Lower lobe of right lung (tissue), 2 donors: ENCODE results near the gene MYH9. TPM values are rescaled to one million over a fixed set of nuclear protein-coding genes. Genes with fewer than 3 reads are reported as not detected.
A peak's percentile ranks its signal among the peaks of the same experiment; 100 is the strongest.
"Not testable (repeated sequence)": the region's sequence is repeated elsewhere in the genome, so short reads cannot be mapped to it uniquely, and the experiment has no call there.

ENCODE experiments used
- ATAC-seq, 2 donors: fragments of 200-7000 bp; cut with Tn5 transposase; one replicate each; pipeline ENCODE4 v1.9.1; 2020 to 2022; ENCODE audit warnings: mild to moderate bottlenecking in 2 of 2, moderate library complexity in 2 of 2
- DNase-seq: peaks from one replicate; pipeline ENCODE4 v3.0.0-alpha.2; 2020
- H3K27ac ChIP-seq: fragments of 200-600 bp; one replicate; pipeline ENCODE4 v1.8.0; 2022
- H3K27me3 ChIP-seq: fragments of 200-600 bp; one replicate; pipeline ENCODE4 v1.8.0; 2022; ENCODE audit warnings: low read depth
- H3K36me3 ChIP-seq: fragments of 200-600 bp; one replicate; pipeline ENCODE4 v1.8.0; 2022; ENCODE audit warnings: mild to moderate bottlenecking
- H3K4me1 ChIP-seq: fragments of 200-600 bp; one replicate; pipeline ENCODE4 v1.8.0; 2022
- H3K4me3 ChIP-seq: fragments of 200-600 bp; one replicate; pipeline ENCODE4 v1.8.0; 2022; ENCODE audit warnings: mild to moderate bottlenecking
- H3K9me3 ChIP-seq: fragments of 200-600 bp; one replicate; pipeline ENCODE4 v1.8.0; 2022
- CTCF ChIP-seq: fragments of 200-600 bp; IDR thresholded peaks from one replicate; pipeline ENCODE4 v1.8.0; 2022; ENCODE audit warnings: antibody characterized with exemption, mild to moderate bottlenecking
- intact Hi-C: fragments of 100-400 bp; cut with DNase I; formaldehyde crosslinking; loops from one replicate; pipeline ENCODE4 v1.11.0; 2022
- total RNA-seq: library from RNA; stranded (reverse); fragmentation: NEBNext Ultra II Directional; extraction: Animal tissue kit (Norgen Biotek cat#: 25700); gene quantifications from one replicate; pipeline ENCODE4 v1.2.1, GENCODE V29; 2021
- donor health status: DM: no; HTN: yes; CAD: no; lungs with severe emphysema.

The MYH9 gene
- total RNA-seq, 1 donor from 2014 or later: 659 TPM

- TF ChIP-seq CTCF: no peak
- Histone ChIP-seq H3K4me3 (no peak overlapping the region), H3K36me3 (peaks cover 37% of the 10 kb centered on the region), H3K4me1 (peaks cover 67% of the 10 kb centered on the region), H3K9me3 (no peaks in the 10 kb centered on the region), H3K27me3 (no peaks in the 10 kb centered on the region), H3K27ac (no peak overlapping the region)
- DNase-seq (no peak), ATAC-seq (no peak)
- intact Hi-C loops: no loop called here
These were observed 131.3 kb downstream of the MYH9 start for GRCh38 chr22:36256478-36256877.

GRCh38 chr22:36255572-36255971, 132.2 kb downstream of the MYH9 start:
- Histone ChIP-seq H3K36me3 (peaks cover 28% of the 10 kb centered on the region), H3K4me1 (peaks cover 67% of the 10 kb centered on the region), H3K4me3 (peak overlapping the region; percentile 64), H3K27ac (peak overlapping the region; percentile 77)
- intact Hi-C loops, ATAC-seq, H3K9me3 ChIP-seq, DNase-seq, H3K27me3 ChIP-seq: not testable (repeated sequence)

GRCh38 chr22:36253523-36254490, 134.0 kb downstream of the MYH9 start:
- TF ChIP-seq CTCF: no peak
- ATAC-seq (peak; percentile 6 to 40), DNase-seq (no peak)
- Histone ChIP-seq H3K27ac (peak overlapping the region; percentile 80), H3K27me3 (no peaks in the 10 kb centered on the region), H3K36me3 (peaks cover 18% of the 10 kb centered on the region), H3K4me1 (peaks cover 52% of the 10 kb centered on the region), H3K4me3 (peak overlapping the region; percentile 64), H3K9me3 (no peaks in the 10 kb centered on the region)
- intact Hi-C loops: no loop called here

- H3K27me3 ChIP-seq: no peaks in the 10 kb centered on the region
- peak within 1 kb of the TSS; percentile 80 for H3K27ac ChIP-seq
- no peaks in the 10 kb centered on the region for H3K9me3 ChIP-seq
- TF ChIP-seq CTCF: no peak
- H3K4me3 ChIP-seq: peak within 1 kb of the TSS; percentile 64
- ATAC-seq (peak; percentile 84 to 94), DNase-seq (no peak)
- H3K4me1 ChIP-seq: peaks cover 43% of the 10 kb centered on the region
- H3K36me3 ChIP-seq: peaks cover 12% of the 10 kb centered on the region
- intact Hi-C loops: no loop called here
These were observed 134.8 kb downstream of the MYH9 start, which contains the start of gene APOL1 for GRCh38 chr22:36252754-36253522. APOL1 (plus strand) TSS chr22:36253133; CDS start chr22:36254956, 1,823 bp downstream.

GRCh38 chr22:36251979-36252608, 135.7 kb downstream of the MYH9 start:
- ATAC-seq, H3K27me3 ChIP-seq, DNase-seq, H3K9me3 ChIP-seq, H3K36me3 ChIP-seq, intact Hi-C loops: not testable (repeated sequence)
- Histone ChIP-seq H3K27ac (peak overlapping the region; percentile 80), H3K4me3 (peak overlapping the region; percentile 64), H3K4me1 (peaks cover 40% of the 10 kb centered on the region)

- H3K27me3 ChIP-seq, ATAC-seq, DNase-seq: not testable (repeated sequence)
These were observed 137.3 kb downstream of the MYH9 start for GRCh38 chr22:36250292-36250960.

More at GRCh38 chr22:36250292-36250960, 137.3 kb downstream of the MYH9 start:
- intact Hi-C loops, H3K9me3 ChIP-seq, H3K4me3 ChIP-seq, H3K36me3 ChIP-seq, H3K27ac ChIP-seq: not testable (repeated sequence)
- H3K4me1 ChIP-seq: peaks cover 30% of the 10 kb centered on the region
